Caco-2 (cell line): ENCODE measurements around the gene SPECC1. TPM values are rescaled to one million over a fixed set of nuclear protein-coding genes. Genes with fewer than 3 reads are reported as not detected.

ENCODE experiments used
- BruUV-seq: library from RNA; stranded (reverse); fragments of 400-500 nt; replicated peaks from 2 replicates; lab custom pipeline; 2021; lab: Mats Ljungman, UMichigan
- CTCF ChIA-PET: fragments of 300-600 bp; sonication (Branson Sonifier 250); formaldehyde crosslinking; loops from one replicate; lab custom pipeline; 2022; ENCODE audit warnings: antibody characterized with exemption; lab: Charles Lee
- POLR2A ChIA-PET: fragments of 300-600 bp; sonication (Branson Sonifier 250); formaldehyde crosslinking; loops from one replicate; lab custom pipeline; 2022; ENCODE audit warnings: antibody characterized with exemption; lab: Charles Lee
- DNase-seq, 2 experiments: peaks; one replicate each; pipeline versions ENCODE4 v3.0.0 to v3.0.0-alpha.2; 2020 to 2022
- H3K27me3 ChIP-seq: replicated peaks from 2 replicates; pipeline ENCODE4 v1.6.0; 2011; ENCODE audit warnings: low read length; ENCODE audit not compliant: control insufficient read depth, insufficient read depth
- H3K36me3 ChIP-seq: 2 replicates; pipeline ENCODE4 v1.5.1; 2011; ENCODE audit warnings: low read length; ENCODE audit not compliant: control insufficient read depth, insufficient read depth
- H3K4me1 ChIP-seq: fragments of 250-450 bp; sonication (Bioruptor Pico); 2 replicates; pipeline ENCODE4 v1.5.1; 2020; ENCODE audit warnings: mild to moderate bottlenecking
- H3K4me3 ChIP-seq: 2 replicates; pipeline ENCODE4 v1.5.1; 2011; ENCODE audit warnings: low read depth, mild to moderate bottlenecking, control low read depth, low read length
- H3K9me3 ChIP-seq: fragments of 250-450 bp; sonication (Bioruptor Pico); 2 replicates; pipeline ENCODE4 v1.5.1; 2020; ENCODE audit warnings: mild to moderate bottlenecking, moderate library complexity
- H3K27ac Mint-ChIP-seq: one replicate; pipeline ENCODE4 v1.8.0; 2022; ENCODE audit warnings: mixed read lengths; ENCODE audit not compliant: unreplicated experiment
- H3K27me3 Mint-ChIP-seq: one replicate; pipeline ENCODE4 v1.8.0; 2022; ENCODE audit warnings: mixed read lengths; ENCODE audit not compliant: insufficient read depth, unreplicated experiment
- H3K36me3 Mint-ChIP-seq: one replicate; pipeline ENCODE4 v1.8.0; 2022; ENCODE audit warnings: mild to moderate bottlenecking, mixed read lengths; ENCODE audit not compliant: insufficient read depth, unreplicated experiment
- H3K4me1 Mint-ChIP-seq: one replicate; pipeline ENCODE4 v1.8.0; 2022; ENCODE audit warnings: low read depth, mixed read lengths; ENCODE audit not compliant: unreplicated experiment
- H3K4me3 Mint-ChIP-seq: one replicate; pipeline ENCODE4 v1.8.0; 2022; ENCODE audit warnings: mild to moderate bottlenecking, moderate library complexity, mixed read lengths; ENCODE audit not compliant: unreplicated experiment
- H3K9me3 Mint-ChIP-seq: one replicate; pipeline ENCODE4 v1.8.0; 2022; ENCODE audit warnings: mixed read lengths; ENCODE audit not compliant: unreplicated experiment
- intact Hi-C: fragments of 100-400 bp; cut with micrococcal nuclease; formaldehyde crosslinking; loops from one replicate; pipeline ENCODE4 v1.10.0; 2022; ENCODE audit not compliant: unreplicated experiment
- total RNA-seq: library from RNA; stranded (reverse); gene quantifications from 2 replicates; pipeline ENCODE4 v1.2.3, GENCODE V29; 2022
- TF ChIP-seq, protein P1 (sequence below), 2 experiments: fragments of 200-600 bp in 1 of 2; IDR thresholded peaks; 1 replicate in 1 of 2; 2 replicates in 1 of 2; pipeline versions ENCODE4 v1.5.1 to v1.8.0; 2011 to 2022; ENCODE audit warnings: antibody characterized with exemption in 1 of 2, control low read depth in 1 of 2, inconsistent platforms in 1 of 2, low read depth in 1 of 2, low read length in 1 of 2, mild to moderate bottlenecking in 1 of 2, moderate library complexity in 1 of 2; ENCODE audit not compliant: insufficient read depth in 1 of 2, severe bottlenecking in 1 of 2, unreplicated experiment in 1 of 2

The SPECC1 gene
- total RNA-seq, 1 experiment from 2014 or later, result 123 TPM

DNA sequence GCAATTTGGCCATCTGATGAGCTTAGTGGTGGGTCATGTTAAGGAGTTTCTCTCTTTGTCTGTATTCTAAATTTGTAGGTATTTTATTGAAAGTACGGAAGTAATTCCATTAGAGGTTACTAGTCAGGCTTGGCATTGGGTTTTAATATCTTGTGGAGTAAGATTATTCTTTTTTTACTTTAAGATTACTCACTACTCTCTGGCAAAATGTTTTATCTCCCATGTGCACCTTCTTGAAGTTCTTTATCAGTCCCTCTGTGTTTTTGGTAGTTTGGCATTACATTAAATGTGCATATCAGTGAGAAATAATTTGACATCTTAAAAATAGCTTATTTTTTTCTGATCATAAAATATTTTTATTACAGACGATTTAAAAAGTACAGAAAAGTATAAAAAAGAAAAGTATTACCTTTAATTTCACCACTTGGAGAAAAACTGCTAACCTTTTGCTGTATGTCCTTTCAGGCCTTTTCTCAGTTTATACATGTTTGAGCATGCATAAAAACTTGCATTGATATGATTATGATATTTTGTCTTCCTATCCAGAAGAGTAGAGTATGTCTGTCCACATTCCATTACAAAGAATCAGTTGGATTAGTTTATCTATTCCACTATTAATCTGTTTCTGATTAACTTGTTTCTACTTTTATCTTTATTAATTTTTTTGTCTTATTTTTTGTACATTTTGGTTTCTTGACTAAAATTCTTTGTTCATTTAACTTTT lies 198.3 kb downstream of the SPECC1 start:
- intact Hi-C loops, result no loop called here
- Mint-ChIP-seq H3K9me3 (no peaks in the 10 kb centered on the region), H3K36me3 (peaks cover 71% of the 10 kb centered on the region), H3K4me3 (no peak overlapping the region), H3K4me1 (no peaks in the 10 kb centered on the region), H3K27ac (no peak overlapping the region), H3K27me3 (no peaks in the 10 kb centered on the region)
- Histone ChIP-seq H3K4me1 (no peaks in the 10 kb centered on the region; the same call in 1 of the 2 replicates), H3K4me3 (no peak overlapping the region), H3K36me3 (no peaks in the 10 kb centered on the region), H3K27me3 (no peaks in the 10 kb centered on the region), H3K9me3 (no peaks in the 10 kb centered on the region)
- TF ChIP-seq, protein P1, sequence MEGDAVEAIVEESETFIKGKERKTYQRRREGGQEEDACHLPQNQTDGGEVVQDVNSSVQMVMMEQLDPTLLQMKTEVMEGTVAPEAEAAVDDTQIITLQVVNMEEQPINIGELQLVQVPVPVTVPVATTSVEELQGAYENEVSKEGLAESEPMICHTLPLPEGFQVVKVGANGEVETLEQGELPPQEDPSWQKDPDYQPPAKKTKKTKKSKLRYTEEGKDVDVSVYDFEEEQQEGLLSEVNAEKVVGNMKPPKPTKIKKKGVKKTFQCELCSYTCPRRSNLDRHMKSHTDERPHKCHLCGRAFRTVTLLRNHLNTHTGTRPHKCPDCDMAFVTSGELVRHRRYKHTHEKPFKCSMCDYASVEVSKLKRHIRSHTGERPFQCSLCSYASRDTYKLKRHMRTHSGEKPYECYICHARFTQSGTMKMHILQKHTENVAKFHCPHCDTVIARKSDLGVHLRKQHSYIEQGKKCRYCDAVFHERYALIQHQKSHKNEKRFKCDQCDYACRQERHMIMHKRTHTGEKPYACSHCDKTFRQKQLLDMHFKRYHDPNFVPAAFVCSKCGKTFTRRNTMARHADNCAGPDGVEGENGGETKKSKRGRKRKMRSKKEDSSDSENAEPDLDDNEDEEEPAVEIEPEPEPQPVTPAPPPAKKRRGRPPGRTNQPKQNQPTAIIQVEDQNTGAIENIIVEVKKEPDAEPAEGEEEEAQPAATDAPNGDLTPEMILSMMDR (IDR thresholded peaks at IDR 0.05; ENCODE audit: insufficient read depth in 1 of 2, low read depth in 1 of 2, low read length in 1 of 2, severe bottlenecking in 1 of 2, unreplicated experiment in 1 of 2), result no peak
- no TSS peak for BruUV-seq
- POLR2A ChIA-PET, result no interaction called here
- CTCF ChIA-PET, result no interaction called here
- no peak for DNase-seq

DNA sequence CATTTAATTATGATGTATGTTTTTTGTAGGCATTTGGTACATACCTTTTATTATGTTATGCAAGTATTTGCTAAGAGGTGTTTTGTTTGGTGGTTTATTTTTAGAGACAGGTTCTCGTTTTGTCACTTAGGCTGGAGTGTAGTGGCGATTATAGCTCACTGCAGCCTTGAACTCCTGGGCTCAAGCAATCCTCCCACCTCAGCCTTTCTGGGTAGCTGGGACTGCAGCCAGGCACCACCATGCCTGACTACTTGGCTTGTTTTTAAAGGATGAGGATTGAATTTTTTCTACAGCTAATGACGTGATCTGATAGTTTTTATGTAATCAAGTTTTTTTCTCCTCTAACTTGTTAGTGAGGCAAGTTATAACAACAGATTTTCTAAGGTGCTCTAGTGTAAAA lies 199.6 kb downstream of the SPECC1 start:
- intact Hi-C loops, result no loop called here
- Mint-ChIP-seq H3K4me3 (no peak overlapping the region), H3K9me3 (no peaks in the 10 kb centered on the region), H3K4me1 (no peaks in the 10 kb centered on the region), H3K27me3 (no peaks in the 10 kb centered on the region), H3K27ac (no peak overlapping the region), H3K36me3 (peaks cover 80% of the 10 kb centered on the region)
- no peak for DNase-seq
- TF ChIP-seq, protein P1 (IDR thresholded peaks at IDR 0.05; ENCODE audit: insufficient read depth in 1 of 2, low read depth in 1 of 2, low read length in 1 of 2, severe bottlenecking in 1 of 2, unreplicated experiment in 1 of 2), result no peak
- Histone ChIP-seq H3K36me3 (no peaks in the 10 kb centered on the region), H3K4me3 (no peak overlapping the region), H3K4me1 (no peaks in the 10 kb centered on the region; the same call in 1 of the 2 replicates), H3K27me3 (no peaks in the 10 kb centered on the region), H3K9me3 (no peaks in the 10 kb centered on the region)
- ChIA-PET CTCF (no interaction called here), POLR2A (no interaction called here)
- no TSS peak for BruUV-seq

DNA sequence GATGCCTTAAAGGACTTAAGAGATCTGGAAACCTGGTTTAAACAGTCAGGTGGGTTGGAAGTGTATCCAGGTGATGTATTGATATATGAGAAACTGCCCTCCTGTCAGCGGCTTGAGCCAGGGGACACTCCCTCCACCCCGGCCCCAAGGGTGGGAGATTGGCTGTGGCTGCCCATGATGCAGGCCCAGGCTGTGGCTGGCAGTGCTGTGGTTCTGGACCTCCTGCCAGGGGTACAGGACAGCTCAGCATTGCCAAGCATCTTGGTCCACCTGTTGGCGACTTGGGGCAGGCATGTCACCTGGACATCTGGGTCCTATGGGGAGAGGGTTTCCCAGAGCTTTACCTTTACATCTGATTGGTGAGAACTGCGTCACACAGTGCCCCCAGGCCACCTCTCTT lies 201.0 kb downstream of the SPECC1 start:
- no peak overlapping the region for H3K4me3 ChIP-seq
- intact Hi-C loops, result no loop called here
- H3K4me1 Mint-ChIP-seq, result no peaks in the 10 kb centered on the region
- H3K27me3 Mint-ChIP-seq, result no peaks in the 10 kb centered on the region
- ChIA-PET CTCF (no interaction called here), POLR2A (no interaction called here)
- H3K27me3 ChIP-seq, result no peaks in the 10 kb centered on the region
- no peak for DNase-seq
- H3K36me3 Mint-ChIP-seq, result peaks cover 79% of the 10 kb centered on the region
- no peaks in the 10 kb centered on the region for H3K36me3 ChIP-seq
- no peak overlapping the region for H3K4me3 Mint-ChIP-seq
- TF ChIP-seq, protein P1 (IDR thresholded peaks at IDR 0.05; ENCODE audit: insufficient read depth in 1 of 2, low read depth in 1 of 2, low read length in 1 of 2, severe bottlenecking in 1 of 2, unreplicated experiment in 1 of 2), result no peak
- no peaks in the 10 kb centered on the region for H3K9me3 Mint-ChIP-seq
- peak overlapping the region; percentile 32 for H3K27ac Mint-ChIP-seq
- BruUV-seq, result no TSS peak
- H3K9me3 ChIP-seq, result no peaks in the 10 kb centered on the region
- no peaks in the 10 kb centered on the region; the same call in 1 of the 2 replicates for H3K4me1 ChIP-seq
